Epidermal melanocyte (primary cell): ENCODE data around the gene TRIM14.
"Not testable (repeated sequence)": the region's sequence is repeated elsewhere in the genome, so short reads cannot be mapped to it uniquely, and the experiment has no call there.

ENCODE experiments used
- DNase-seq: peaks from one replicate; pipeline ENCODE4 v3.0.0; 2011; ENCODE audit warnings: low spot score; ENCODE audit not compliant: insufficient read length

Gene TRIM14

GRCh38 chr9:98083566-98084183 lies 35.3 kb downstream of the TRIM14 start:
- no peak for DNase-seq

GRCh38 chr9:98083061-98083501 lies 35.9 kb downstream of the TRIM14 start:
- DNase-seq: no peak

DNA sequence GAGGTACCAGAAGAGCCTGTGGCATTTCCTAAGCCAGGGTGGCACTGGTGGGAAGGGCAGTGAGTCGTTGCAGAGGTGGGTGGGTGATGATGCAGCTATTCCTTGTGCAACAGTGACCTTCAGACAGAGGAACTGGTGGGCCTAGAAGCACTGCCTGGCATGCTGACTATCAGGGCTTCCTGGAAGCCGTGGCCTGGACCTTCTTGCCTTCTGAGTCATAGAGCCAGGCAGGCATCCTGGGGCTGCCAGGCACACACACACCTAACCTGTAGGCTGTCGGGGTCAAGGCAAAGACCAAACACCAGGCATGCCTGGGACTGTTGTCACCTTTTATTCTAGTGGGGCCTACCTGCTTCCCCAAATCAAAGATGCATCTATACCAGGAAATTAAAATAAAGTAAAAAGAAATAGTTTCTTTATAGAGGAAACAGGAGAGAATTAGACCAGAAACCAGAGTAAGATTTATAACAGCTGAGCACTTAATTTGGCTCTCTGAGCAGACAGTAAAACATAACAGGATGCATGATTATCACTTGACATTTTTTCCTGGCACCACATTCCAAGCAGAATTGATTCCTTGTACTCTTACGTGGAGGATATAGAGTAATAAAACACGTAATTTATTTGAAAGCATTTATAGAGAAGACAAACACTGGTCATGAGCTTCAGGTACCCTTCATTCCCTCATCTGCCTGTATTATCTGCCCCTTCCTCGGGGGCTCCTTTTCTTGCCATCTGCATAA lies 37.4 kb downstream of the TRIM14 start:
- DNase-seq: no peak

DNA sequence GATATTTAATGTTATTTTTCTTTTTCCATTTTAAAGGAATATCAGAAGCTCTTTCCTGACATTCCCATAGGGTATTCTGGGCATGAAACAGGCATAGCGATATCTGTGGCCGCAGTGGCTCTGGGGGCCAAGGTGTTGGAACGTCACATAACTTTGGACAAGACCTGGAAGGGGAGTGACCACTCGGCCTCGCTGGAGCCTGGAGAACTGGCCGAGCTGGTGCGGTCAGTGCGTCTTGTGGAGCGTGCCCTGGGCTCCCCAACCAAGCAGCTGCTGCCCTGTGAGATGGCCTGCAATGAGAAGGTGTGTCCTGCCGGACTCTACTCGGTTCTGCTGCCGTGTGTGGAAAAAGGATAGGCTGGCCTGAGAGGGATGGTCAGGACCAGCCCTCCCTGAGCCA lies 38.2 kb downstream of the TRIM14 start:
- DNase-seq: no peak

GRCh38 chr9:98080326-98080725 lies 38.7 kb downstream of the TRIM14 start:
- no peak for DNase-seq

- no peak for DNase-seq
Measured at GRCh38 chr9:98078895-98079294, 40.1 kb downstream of the TRIM14 start.

DNA sequence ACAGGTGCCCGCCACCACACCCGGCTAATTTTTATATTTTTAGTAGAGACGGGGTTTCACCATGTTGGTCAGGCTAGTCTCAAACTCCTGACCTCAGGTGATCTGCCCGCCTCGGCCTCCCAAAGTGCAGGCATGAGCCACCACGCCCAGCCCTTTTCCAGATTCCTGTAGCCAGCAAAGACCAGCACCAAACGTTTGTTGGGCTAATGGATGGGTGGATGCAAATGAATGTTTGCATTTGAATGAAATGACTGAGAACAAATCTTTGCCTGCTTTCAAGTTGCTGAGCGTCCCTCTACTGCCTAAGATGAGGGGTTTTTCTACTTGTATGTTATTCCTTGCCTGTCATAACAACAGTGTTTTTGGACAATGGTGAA lies 42.5 kb downstream of the TRIM14 start:
- not testable (repeated sequence) for DNase-seq

- DNase-seq: no peak
Measured at GRCh38 chr9:98075332-98075805, 43.7 kb downstream of the TRIM14 start.

DNA sequence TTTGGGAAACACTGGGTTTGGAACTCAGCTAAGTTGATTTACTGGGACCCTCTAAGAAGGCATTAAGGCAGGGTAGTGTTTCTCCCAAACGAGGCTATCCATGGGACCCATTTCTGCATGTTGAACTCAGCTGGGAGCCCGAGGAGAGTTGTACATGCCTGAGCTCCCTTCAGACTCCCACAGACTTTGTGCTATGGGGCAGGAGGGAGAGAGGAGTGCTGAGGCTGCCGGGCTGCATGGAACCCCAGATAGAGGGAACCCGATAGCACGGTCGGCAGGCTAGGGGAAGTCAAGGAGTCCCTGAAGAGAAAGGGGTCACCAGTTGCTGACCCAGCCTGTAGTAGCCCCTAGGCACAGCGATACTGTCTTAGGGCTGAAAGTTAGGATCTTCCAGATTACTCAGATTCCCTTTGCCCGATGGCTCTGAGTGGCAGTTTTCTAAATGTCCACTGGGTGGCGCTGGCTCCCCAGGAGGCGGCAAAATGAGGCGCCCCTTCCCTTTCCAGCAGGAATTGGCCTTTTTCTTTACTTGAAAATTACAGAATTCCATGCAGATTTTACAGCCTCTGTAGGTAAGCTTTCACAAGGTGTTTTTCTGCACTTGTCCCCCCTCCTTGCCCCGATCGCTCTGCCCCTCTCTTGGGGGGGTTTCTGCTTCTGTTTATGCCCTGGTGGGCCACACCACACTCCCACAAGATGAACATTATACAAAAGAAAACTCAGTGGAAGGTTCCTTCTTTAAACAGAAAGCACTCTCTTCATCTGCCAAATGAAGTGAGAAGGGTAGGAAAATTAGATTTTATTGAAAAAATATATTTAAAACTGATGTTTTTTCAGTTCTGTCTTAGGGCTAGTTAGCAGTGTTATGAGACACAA lies 44.7 kb downstream of the TRIM14 start:
- DNase-seq: peak; percentile 70

GRCh38 chr9:98071737-98072136 lies 47.3 kb downstream of the TRIM14 start:
- DNase-seq: no peak

DNA sequence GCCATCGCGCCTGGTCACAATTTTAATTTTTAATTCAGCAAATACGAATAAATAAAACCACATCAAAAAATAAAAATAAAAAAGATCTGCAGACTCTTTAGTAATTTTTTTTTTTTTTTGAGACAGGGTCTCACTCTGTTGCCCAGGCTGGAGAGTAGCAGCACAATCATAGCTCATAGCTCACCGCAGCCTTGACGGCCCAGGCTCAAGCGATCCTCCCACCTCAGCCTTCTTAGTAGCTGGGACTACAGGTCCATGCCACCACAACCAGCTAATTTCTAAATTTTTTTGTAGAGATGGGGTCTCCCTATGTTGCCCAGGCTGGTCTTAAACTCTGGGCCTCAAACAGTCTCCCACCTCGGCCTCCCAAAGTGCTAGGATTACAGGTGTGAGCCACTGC lies 48.3 kb downstream of the TRIM14 start:
- DNase-seq: no peak

DNA sequence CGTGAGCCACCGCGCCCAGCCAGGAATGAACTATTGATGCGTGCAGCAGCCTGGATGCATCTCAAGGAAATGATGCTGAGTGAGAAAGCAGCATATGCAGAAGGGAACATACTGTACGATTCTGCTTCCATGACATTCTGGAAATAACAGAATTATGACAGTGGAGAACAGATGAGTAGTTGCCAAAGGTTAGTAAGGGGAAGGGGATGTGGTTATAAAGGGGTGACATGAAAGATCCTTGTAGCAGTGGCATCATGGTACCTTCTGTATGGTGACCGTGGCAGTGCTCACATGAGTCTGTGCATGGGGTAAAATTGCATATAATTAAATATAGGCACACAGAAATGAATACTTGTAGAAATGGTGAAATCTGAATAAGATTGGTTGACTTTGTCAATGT lies 49.5 kb downstream of the TRIM14 start:
- no peak for DNase-seq

GRCh38 chr9:98067184-98067583 lies 51.8 kb downstream of the TRIM14 start:
- no peak for DNase-seq

DNA sequence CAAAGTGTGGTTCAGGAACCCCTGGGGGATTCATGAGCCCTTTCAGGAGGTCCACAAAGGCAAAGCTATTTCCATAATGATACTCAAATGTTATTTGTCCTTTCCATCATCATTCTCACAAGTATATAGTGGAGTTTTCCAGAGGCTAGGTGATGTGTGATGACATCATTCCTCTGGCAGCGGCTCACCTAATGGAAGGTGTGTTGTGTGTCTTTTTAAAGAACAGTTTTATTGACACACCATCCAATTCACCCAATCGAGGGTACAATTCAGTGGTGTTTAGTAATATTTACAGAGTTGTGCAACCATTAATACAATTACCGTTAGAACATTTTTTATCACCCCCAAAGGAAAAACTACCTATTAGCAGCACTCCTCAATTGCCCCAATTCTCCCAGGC lies 52.8 kb downstream of the TRIM14 start:
- DNase-seq: no peak

DNA sequence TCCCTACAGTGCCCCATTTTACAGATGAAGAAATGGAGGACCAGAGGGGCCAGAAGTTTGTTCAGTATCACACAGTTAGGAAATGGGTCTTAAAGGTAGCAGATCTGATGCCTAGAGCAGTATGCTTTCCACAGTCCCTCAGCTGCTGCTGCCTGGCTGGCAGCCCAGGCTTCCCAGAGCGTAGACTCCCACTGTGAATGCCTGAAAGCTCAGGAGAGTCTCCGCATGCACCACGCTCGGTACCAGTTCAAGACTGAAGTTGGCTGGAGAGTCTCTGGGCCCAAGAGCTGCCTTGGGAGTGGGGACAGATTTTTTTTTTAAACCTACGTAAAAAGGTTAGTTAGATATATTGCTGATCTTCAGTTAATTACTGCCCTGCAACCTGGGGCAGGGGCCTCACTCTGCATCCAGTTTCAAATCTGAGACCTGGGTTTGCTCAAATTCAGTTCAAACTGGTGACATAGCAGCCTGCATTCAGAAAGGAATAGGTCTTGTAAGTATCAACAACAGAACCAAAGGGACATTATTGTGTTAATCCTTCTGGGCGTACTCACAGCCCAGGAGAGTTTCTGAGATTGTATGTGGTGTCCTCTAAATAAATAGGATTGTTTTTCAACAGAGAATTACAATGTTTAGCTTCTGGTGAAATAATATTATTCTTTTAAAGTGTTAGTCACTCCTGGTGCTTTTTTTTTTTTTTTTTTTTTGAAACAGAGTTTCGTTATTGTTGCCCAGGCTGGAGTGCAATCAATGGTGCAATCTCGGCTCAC lies 54.2 kb downstream of the TRIM14 start:
- DNase-seq: no peak

GRCh38 chr9:98062161-98062560 lies 56.9 kb downstream of the TRIM14 start:
- no peak for DNase-seq

DNA sequence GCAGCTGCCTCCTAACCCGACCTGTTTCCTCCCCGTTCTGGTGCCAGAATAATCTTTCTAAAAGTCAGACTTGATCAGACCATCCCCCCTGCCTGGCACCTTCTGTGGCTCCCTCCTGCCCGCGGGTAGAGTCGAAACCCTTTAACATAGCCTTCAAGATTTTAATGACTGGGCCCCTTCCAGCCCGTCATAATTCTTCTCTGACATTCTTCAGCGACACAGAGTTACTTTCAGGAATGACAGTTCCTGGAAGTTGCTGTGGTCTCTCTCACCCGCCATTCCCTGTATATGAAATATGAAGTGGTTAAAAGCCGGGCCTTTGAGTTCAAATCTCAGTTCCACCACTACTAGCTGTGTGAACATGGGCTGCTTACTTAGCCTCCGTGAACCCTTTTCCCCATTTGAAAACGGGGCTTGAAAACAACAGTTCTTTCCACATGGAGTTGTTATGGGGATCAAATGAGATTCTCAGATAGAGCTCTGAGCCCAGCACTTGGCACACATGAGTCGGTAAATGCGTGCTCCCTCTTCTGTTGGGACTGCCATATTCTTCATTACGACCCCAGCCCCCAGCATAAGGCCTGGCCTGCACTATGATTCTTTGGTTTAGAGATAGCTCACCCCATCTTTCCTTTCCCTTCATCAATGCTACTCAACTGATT lies 61.8 kb downstream of the TRIM14 start:
- DNase-seq: no peak

- peak; percentile 66 for DNase-seq
Measured at GRCh38 chr9:98056269-98057137, 62.5 kb downstream of the TRIM14 start, which contains the start of gene NANS. NANS (plus strand) TSS chr9:98056732; CDS start chr9:98056809, 77 bp downstream.

- DNase-seq: no peak
Measured at GRCh38 chr9:98054376-98054951, 64.6 kb downstream of the TRIM14 start.
